Cardiac fibroblast (primary cell): ENCODE results near the gene TGFBR3L.

ENCODE experiments used
- DNase-seq, 2 donors: peaks; one replicate each; pipeline versions ENCODE4 v3.0.0 to v3.0.0-alpha.2; 2010; ENCODE audit warnings: low read depth in 2 of 2
- H3K4me3 ChIP-seq, 2 donors: replicated peaks in 1 of 2; 1 replicate in 1 of 2; 2 replicates in 1 of 2; pipeline ENCODE4 v1.5.1; 2011; ENCODE audit warnings: low read depth in 2 of 2, low read length in 2 of 2, mild to moderate bottlenecking in 2 of 2, moderate library complexity in 1 of 2
- TF ChIP-seq, protein P1 (sequence below): IDR thresholded peaks from one replicate; pipeline ENCODE4 v1.5.1; 2011; ENCODE audit warnings: low read depth, mild to moderate bottlenecking, low read length, inconsistent platforms

Gene TGFBR3L

DNA sequence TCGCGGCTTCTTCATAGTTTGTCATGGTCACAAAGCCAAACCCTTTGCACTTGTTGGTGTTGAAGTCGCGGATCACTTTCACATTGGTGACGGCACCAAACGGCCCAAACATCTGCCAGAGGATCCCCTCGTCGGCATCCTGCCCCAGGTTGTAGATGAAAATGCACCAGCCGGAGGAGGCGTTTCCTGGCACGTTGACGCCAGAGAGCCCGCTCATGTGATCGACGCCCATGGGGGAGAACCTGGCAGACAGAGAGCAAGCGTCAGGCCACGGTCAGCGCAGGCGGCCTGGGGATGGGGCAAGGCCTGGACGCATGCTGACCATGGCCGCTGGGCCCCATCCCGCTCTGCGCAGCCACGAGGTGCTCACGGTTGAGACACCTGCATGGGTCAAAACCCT lies 48.9 kb downstream of the TGFBR3L start:
- DNase-seq, result no peak
- H3K4me3 ChIP-seq, result no peak overlapping the region
- TF ChIP-seq, protein P1, sequence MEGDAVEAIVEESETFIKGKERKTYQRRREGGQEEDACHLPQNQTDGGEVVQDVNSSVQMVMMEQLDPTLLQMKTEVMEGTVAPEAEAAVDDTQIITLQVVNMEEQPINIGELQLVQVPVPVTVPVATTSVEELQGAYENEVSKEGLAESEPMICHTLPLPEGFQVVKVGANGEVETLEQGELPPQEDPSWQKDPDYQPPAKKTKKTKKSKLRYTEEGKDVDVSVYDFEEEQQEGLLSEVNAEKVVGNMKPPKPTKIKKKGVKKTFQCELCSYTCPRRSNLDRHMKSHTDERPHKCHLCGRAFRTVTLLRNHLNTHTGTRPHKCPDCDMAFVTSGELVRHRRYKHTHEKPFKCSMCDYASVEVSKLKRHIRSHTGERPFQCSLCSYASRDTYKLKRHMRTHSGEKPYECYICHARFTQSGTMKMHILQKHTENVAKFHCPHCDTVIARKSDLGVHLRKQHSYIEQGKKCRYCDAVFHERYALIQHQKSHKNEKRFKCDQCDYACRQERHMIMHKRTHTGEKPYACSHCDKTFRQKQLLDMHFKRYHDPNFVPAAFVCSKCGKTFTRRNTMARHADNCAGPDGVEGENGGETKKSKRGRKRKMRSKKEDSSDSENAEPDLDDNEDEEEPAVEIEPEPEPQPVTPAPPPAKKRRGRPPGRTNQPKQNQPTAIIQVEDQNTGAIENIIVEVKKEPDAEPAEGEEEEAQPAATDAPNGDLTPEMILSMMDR, result no peak

DNA sequence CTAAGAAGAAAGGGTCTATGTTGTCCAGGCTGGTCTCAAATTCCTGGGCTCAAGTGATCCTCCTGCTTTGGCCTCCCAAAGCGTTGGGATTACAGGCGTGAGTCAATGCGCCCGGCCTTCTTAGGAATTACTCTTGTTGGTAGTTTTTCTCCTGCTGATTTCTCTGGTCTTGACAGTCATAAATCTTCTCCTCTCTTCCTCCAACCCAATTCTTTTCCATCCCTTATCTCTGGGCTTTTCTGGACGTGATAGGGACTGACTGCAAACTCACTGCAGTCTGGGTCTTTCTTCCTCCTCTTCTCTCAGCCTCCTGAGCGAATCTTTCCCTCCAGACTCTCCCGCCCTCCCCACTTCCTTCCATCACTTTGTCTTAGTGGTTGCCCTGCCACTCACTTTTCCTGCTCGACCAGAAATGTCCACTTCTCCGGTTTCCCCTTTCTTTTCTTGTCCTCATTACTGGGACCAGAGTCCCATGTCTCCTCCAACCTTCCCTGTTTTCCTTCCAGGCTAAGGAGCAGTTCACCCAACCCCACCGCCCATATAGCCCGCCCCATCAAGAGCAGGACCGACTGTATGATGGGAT lies 50.7 kb downstream of the TGFBR3L start:
- DNase-seq, result no peak
- TF ChIP-seq, protein P1, result no peak

DNA sequence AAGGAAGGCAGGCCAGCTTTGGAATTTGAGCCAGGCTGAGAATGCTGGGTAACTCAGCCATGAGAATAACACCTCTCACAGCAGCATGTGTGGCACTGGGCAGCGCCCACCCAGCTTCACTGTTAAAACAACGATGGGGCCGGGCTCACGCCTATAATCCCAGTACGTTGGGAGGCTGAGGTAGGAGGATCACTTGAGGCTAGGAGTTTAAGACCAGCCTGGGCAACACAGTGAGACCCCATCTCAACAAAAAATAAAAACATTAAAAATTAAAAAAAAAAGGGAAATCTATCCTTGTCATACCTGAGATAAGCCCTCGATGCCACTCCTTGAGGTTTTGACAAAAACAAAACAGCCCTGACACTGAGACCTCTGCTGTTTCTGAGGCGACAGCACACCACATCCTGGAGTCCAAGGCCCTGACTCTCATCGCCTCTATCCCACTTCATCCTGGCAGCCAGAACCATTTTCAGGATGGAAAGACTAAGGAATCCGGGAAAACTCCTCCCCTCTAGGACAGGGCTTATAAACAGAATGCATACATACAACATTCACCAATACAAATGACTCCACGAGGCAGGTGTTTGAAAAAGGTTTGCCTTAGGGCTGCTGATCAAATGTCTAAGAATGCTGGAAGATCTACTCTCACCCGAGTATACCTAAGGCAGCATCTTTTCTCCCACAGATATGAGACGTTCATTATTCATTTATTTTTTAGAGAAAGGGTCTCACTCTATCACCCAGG lies 51.5 kb downstream of the TGFBR3L start:
- TF ChIP-seq, protein P1, result no peak
- H3K4me3 ChIP-seq, result no peak overlapping the region
- DNase-seq, result no peak

More for the DNA sequence above, 50.7 kb downstream of the TGFBR3L start:
- no peak overlapping the region for H3K4me3 ChIP-seq

DNA sequence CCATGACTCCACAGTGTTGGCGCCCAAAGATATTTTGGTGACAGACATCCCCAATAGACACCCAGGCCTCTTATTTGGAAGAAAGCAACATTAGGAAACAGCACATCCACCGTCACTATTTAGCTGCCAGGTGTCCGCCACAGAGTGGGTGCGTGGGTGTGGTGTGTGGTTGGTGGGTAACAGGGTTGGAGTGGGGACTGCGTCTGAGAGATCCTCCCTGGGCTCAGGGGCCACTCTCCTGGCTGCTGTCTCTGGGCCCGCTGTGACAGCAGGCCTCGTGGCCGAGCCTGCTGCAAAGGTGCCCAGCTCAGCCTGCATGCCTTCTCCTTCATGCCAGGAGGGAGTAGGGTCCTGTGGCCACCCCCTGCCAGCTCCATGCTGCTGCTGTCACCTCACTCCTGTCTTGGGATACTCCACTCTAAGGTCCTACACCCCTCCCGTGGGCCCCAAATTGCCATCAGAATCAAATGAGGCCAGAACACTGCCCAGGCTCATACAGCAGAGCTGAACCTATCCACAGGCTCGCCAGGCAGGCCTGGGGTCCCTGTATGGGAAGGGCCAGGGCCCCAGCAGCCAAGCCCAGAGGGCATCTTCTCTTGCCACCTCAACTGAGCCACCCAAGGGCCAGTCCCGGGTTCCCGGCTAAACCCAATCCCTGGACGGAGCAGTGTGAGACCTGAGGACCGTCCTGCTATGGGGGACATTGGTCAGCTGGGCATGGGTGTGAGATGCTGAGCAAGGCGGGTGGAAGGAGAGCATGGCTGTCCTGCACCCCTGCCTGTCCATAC lies 53.6 kb downstream of the TGFBR3L start:
- TF ChIP-seq, protein P1, result no peak

More for the DNA sequence above, 53.6 kb downstream of the TGFBR3L start:
- DNase-seq, result no peak
- no peak overlapping the region for H3K4me3 ChIP-seq
